GM19324 (cell line): ENCODE data around the gene STBD1.
"Not testable (repeated sequence)": the region's sequence is repeated elsewhere in the genome, so short reads cannot be mapped to it uniquely, and the experiment has no call there.

ENCODE experiments used
- ATAC-seq: cut with Tn5 transposase; IDR thresholded peaks from one replicate; pipeline ENCODE4 v1.9.1; 2021; ENCODE audit warnings: mild to moderate bottlenecking, moderate library complexity; ENCODE audit not compliant: unreplicated experiment, low FRiP score

STBD1 gene

DNA sequence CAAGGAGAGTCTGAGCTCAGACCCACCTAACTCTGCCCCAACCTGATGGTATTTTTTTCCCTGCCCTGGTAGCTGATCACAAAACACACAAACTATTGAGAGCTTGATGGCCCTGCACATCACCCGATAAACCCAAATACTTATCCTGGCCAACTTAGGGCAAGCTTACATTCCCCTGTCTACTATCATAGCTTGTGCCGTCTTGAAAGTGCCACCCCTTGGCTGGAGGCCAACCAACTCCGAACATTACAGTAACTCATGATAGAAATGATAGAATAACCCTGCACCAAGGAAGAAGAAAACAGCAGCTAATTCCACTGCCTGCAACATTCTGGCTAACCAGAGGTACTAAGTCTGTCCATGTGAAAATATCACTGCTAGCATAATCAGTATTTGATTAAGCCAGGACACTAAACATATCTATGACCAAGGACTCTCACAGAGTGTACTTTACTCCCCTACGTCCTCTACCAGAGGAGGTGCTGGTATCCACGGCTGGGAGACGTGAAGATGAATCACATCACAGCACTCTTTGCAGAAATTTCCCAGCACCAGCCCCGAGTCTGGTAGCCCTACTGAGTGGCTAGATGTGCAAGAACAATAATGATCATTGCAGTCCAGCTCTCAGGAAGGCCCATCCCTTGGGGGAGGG lies 8.9 kb downstream of the STBD1 start:
- no peak for ATAC-seq

- no peak for ATAC-seq
Measured at GRCh38 chr4:76316131-76316530, 9.6 kb downstream of the STBD1 start.

DNA sequence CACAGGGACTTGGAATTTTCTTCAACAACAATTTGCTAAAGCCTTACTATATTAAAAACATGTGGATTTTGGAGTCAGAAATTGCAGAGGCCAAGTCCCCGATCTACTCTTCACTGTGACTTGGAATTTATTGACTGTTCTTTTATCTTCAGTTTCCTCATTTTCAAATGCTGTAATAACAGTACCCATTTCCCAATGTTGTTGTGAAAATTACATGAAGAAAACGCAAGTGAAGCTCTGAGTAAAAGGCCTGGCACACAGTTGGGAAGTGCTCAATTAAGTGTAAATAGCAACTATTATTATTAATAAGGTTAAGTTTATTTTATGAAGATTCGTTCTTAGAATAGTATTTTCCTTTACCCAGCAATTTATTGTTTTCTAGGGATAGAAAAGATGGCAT lies 15.7 kb downstream of the STBD1 start:
- no peak for ATAC-seq

DNA sequence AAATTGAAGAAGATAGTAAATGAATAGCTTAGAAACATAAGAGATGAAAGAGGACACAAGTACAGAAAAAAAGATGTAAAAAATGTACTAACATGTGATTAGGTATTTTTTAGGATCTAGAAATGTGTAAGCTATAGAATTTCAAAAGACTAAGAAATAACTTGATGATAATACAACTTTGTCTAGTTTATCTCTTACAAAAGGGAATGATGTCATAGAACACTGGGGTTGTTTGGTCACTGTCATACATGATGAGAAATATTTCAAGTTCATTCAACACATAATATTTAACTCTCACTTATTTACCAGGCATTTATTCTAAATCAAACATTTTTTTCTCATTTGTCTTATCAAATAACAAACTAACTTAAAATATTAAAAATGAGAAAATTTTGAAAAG lies 18.5 kb downstream of the STBD1 start:
- no peak for ATAC-seq

DNA sequence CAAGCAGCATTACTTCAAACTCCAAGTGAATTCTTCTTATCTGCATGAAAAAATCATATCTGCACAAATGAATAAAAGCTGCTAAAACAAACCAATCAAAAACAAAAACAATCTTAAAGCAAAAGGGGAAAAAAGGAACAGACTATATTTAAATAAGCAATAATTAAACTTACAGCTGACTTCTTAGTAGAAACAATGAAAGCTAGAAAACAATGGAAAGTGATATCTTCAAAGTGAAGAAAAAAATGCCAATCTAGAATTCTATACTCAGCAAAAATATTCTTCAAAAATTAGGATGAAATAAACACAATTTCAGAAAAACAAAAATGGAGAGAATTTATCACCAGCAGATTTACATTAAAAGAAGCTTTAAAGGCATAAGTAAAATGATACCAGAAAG lies 20.0 kb downstream of the STBD1 start:
- ATAC-seq = no peak

DNA sequence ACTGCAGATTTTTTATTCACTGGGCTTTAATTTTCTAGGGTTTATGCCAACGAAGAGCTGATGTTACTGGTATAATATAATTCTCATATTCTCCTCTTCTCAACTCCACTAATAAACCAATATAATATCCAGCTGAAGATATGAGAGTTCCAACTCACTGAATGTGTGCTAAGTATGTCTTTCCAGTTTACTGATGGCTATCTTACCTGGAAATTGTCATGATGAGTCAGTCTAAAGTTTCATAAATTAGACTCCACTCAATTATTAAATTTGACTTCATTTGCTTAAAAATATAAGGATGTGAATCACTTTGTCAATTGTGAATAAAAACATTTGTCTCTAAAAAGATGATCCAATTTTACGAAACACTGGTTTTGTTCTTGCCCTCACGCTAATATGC lies 28.4 kb downstream of the STBD1 start:
- no peak for ATAC-seq

- ATAC-seq = no peak
Measured at GRCh38 chr4:76339364-76339763, 32.8 kb downstream of the STBD1 start.

GRCh38 chr4:76341063-76341462 lies 34.5 kb downstream of the STBD1 start:
- ATAC-seq = no peak

- ATAC-seq = no peak
Measured at GRCh38 chr4:76342191-76342590, 35.7 kb downstream of the STBD1 start.

DNA sequence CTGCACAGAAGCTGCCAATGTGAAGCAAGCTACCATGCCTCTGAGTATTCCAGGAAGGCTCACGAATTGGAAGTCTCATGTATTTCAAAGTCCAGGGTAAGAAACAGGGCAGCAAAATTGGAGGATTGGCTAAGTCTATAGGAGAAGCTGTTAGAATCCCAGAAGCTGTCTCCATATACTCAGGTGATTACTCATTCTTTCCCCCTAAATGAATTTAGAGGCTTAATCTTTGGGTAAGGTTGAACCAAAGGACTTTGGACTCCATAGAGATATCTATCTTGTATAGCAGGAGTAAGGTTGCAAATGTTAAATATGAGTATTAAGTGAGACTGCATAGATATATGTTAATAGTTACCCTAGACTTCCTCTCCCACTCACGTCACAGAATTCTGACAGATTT lies 36.3 kb downstream of the STBD1 start:
- ATAC-seq = no peak

- no peak for ATAC-seq
Measured at GRCh38 chr4:76354517-76355473, 48.3 kb downstream of the STBD1 start.

DNA sequence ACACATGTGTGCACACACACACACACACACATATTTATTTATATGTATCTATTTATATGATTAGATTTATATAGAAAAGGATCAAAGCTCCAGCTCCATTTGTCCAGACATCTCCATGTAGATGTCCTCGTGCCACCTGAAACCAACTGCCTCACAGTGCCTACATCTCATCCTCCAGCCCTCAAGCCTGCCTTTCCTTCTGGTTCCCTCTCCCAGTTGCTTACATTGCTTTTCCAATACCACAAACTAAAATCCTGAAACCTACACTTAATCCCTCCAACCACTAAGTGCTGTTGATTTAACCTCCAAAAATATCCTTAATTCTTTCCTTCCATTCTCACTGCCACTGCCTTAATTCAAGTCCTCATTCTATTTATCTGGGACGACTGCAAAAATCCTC lies 51.4 kb downstream of the STBD1 start:
- ATAC-seq = no peak

DNA sequence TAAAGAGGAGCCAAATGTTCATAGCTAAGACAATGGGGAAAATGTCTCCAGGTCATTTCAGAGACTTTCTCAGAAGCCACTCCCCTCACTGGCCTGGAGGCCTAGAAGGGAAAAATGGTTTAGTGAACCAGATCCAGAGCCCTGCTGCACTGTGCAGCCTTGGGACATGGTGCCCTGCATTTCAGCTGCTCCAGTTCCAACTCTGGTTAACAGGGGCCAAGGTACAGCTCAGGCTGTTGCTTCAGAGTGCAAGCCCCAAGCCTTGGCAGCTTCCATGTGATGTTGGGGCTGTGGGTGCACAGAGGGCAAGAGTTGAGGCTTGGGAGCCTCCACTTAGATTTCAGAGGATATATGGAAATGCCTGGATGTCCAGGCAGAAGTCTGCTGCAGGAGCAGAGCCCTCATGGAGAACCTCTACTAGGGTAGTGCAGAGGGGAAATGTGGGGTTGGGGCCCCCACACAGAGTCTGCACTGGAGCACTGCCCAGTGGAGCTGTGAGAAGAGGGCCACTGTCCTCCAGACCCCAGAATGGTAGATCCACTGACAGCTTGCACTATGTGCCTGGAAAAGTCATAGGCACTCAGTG lies 53.4 kb downstream of the STBD1 start:
- not testable (repeated sequence) for ATAC-seq
